NCI-H2107 treated with DMSO at 0.1 percent for 48 hours (cell line): Measurements from ENCODE around the gene FLNC.
A peak's percentile ranks its signal among the peaks of the same experiment; 100 is the strongest.

Source experiments
- DNase-seq: peaks from one replicate; lab custom pipeline; 2025; ENCODE audit not compliant: unreplicated experiment; lab: John Stamatoyannopoulos, UW

FLNC gene

GRCh38 chr7:128877756-128878120, 47.5 kb downstream of the FLNC start:
- DNase-seq, result no peak

GRCh38 chr7:128878226-128879105, 48.3 kb downstream of the FLNC start:
- no peak for DNase-seq

DNA sequence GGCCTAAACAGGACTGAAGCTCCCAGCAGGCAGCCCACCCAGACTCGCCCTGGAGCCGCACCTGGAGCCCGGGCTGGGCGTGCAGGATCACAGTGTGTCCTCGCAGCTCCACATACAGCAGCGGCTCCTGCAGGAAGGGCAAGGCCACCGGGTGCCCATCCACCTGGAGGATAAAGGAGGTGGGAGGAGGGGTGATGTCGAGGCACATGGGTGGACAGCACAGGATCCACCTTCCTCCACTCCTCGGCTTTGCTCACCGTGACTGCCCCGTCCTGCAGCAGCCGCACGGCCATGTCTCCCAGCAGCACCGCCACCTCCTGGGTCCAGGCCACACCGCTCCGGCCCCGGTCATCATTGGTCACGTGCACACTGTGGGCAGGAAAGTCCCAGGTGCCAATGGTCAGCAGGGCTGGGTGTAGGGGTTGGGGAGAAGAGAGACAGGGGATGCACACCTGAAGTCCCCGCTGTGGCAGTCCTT, 49.3 kb downstream of the FLNC start:
- DNase-seq, result no peak

DNA sequence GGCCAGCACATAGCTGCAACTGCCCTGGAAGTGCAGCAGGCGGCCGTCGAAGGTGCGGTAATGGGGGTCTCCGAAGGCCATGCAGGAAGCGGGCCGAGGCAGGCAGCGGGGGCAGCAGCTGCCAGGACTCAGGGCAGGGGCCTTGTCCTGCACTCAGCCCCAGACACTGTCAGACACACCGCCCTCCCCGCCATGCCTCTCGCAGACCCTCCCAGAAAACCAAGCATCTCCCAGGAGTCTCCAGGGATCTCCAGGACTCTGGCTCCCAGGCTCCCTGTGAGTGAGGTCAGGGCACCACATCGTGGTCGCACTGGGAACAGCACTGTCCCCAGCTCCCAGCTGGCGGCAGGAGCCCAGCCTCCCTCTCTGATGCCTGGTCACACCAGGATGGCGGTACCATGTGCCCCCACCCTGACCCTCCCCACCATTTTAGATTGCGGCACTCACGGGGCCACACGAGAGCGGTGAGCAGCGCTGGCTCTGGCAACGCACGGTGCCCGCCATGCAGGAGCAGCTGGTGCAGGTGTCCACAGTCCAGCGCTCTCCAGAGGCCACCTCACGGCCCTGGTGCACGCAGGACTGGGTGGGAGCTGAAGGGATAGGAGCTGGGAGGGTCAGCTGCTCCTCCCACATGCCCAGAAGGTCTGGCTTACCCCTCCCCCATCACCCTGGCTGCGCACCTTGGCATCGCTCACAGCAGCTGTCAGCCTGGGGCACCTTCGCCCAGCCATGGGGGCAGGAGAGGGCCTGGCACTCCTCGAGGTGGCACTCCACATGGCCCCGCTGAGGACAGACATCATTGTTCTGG, 49.9 kb downstream of the FLNC start:
- DNase-seq, result peak; percentile 38

- DNase-seq, result no peak
Measured at GRCh38 chr7:128880791-128881457, 50.7 kb downstream of the FLNC start.

GRCh38 chr7:128881458-128882125, 51.4 kb downstream of the FLNC start:
- no peak for DNase-seq

DNA sequence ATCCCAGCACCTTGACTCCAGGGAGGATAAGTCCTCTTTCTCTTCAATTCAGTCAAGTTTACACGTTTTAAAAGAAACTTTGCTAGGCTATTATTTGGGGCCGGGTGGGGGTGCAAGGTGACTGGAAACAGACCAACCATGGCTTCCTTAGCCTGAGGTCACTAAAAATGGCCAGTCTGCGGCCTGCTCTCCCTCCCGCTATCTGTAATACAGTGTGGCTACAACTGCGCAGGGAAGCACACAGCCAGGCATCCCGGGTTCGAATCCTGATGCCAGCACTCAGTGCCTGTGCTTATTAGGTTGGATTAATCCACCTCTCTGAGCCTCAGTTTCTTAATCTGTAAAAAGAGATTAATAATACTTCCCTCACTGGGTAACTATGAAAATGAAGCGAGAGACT, 51.9 kb downstream of the FLNC start:
- no peak for DNase-seq

- DNase-seq, result no peak
Measured at GRCh38 chr7:128883622-128884448, 53.6 kb downstream of the FLNC start.

- no peak for DNase-seq
Measured at GRCh38 chr7:128884561-128885369, 54.6 kb downstream of the FLNC start.

GRCh38 chr7:128885370-128886187, 55.4 kb downstream of the FLNC start:
- no peak for DNase-seq

DNA sequence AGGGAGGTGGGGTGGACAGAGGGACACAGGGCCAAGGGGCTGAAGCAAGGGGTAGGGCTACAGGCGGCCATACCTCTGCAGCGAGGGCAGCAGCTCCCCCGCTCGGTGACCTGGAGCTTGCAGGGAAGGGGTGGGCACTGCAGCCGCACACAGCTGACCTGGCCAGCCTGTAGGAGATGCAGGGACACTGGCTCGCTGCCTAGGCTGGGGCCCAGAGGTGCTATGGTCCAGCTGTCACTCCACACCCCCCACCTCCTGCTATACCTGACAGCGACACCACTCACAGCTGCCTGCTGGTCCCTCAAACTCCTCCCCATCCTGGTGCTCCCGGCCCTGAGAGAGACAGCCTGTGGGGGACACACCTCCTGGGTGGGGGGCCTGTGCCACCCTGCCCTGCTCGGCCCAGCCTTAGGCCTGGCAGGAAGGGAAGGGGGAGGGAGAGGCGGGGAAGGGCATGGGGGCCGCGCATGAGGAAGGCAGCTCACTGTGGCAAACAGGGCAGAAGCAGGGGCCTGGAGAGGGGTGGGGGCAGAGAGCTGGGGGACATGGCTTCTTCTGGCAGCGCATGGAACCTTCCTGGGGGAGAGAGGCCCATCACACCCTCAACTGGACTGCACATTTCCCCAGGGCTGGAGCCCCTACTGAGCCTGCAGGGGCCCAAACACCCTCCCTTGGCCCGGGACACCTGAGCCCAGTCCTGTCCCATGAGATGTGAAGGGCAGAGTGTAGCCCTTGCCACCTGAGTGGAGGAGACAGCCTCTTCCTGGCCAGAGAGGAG, 56.4 kb downstream of the FLNC start:
- DNase-seq, result no peak

GRCh38 chr7:128887169-128888038, 57.2 kb downstream of the FLNC start:
- DNase-seq, result no peak

GRCh38 chr7:128888039-128888755, 58.0 kb downstream of the FLNC start:
- no peak for DNase-seq

GRCh38 chr7:128888756-128889095, 58.5 kb downstream of the FLNC start:
- no peak for DNase-seq

DNA sequence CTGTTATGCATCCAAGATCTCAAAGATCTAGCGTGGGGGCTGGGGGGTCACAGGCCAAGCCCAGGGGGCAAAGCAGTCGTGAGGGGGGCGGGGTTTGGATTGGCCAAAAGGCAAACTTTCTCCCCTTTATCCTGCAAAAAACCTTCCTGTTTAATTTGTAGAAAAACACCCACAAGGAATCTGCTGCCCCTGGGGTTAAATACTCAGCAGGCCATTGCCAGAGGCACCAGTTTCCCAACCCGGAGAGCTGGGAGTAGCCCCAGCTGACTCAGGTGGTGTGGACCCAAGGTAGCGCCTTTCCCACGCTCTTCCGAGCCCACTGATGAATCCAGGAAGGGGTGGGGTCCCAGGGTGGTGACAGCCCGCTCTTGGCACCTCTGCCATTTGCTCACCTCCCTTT, 58.9 kb downstream of the FLNC start:
- no peak for DNase-seq
